Prostate gland (tissue), 2 donors: ENCODE results near the gene FBN3. TPM values are rescaled to one million over a fixed set of nuclear protein-coding genes. Genes with fewer than 3 reads are reported as not detected.

Experiments used
- DNase-seq: peaks from one replicate; pipeline ENCODE4 v3.0.0-alpha.2; 2019; ENCODE audit warnings: low spot score
- H3K27ac ChIP-seq, 2 donors: fragments of 200-600 bp; sonication (generic); 2 replicates each; pipeline ENCODE4 v1.5.1; 2017 to 2019
- H3K27me3 ChIP-seq: fragments of 200-600 bp; sonication (generic); replicated peaks from 2 replicates; pipeline ENCODE4 v1.5.1; 2019; ENCODE audit not compliant: insufficient read depth
- H3K36me3 ChIP-seq, 2 donors: fragments of 200-600 bp; sonication (generic); 1 replicate in 1 of 2; 2 replicates in 1 of 2; pipeline versions ENCODE4 v1.5.1 to v1.8.1; 2017 to 2019
- H3K4me1 ChIP-seq: fragments of 200-600 bp; sonication (generic); replicated peaks from 2 replicates; pipeline ENCODE4 v1.5.1; 2019
- H3K4me3 ChIP-seq, 2 donors: fragments of 200-600 bp; sonication (generic); 2 replicates each; pipeline ENCODE4 v1.5.1; 2017 to 2019
- H3K9me3 ChIP-seq: fragments of 200-600 bp; sonication (generic); 2 replicates; pipeline ENCODE4 v1.5.1; 2017
- CTCF ChIP-seq, 4 experiments: fragments of 200-600 bp in 2 of 4; fragments of 450-650 bp in 2 of 4; sonication (generic) in 2 of 4; IDR thresholded peaks; 1 replicate in 3 of 4; 2 replicates in 1 of 4; pipeline ENCODE4 v1.5.1; 2016 to 2019; ENCODE audit warnings: antibody characterized with exemption in 4 of 4, mild to moderate bottlenecking in 2 of 4, moderate library complexity in 2 of 4
- POLR2A ChIP-seq: fragments of 450-650 bp; IDR thresholded peaks from one replicate; pipeline ENCODE4 v1.6.1; 2016; ENCODE audit warnings: antibody characterized with exemption, mild to moderate bottlenecking
- POLR2AphosphoS5 ChIP-seq: sonication (generic); formaldehyde crosslinking; IDR thresholded peaks from one replicate; pipeline ENCODE4 v1.6.1; 2017; ENCODE audit warnings: antibody characterized with exemption
- WGBS: methylation state at CpG from one replicate; pipeline ENCODE4 v1.1.5; 2018; 5-methylcytosine and 5-hydroxymethylcytosine counted together
- intact Hi-C: fragments of 100-400 bp; cut with DNase I; formaldehyde crosslinking; loops from one replicate; pipeline ENCODE4 v1.14.2; 2022
- total RNA-seq, 2 donors: library from RNA; depleted of rRNA; stranded (reverse); fragments of >200 nt; gene quantifications; one replicate each; pipeline ENCODE4 v1.1.0, GENCODE V29; 2016

The FBN3 gene
- total RNA-seq, 2 donors from 2014 or later = 3.1 to 5.2 TPM

- no peaks in the 10 kb centered on the region for H3K4me1 ChIP-seq
- H3K9me3 ChIP-seq = no peaks in the 10 kb centered on the region
- H3K4me3 ChIP-seq = no peak overlapping the region
- no peak for DNase-seq
- no peaks in the 10 kb centered on the region for H3K27me3 ChIP-seq
- intact Hi-C loops = no loop called here
- 97% methylated on average over 17 of the region's 17 CpGs for WGBS
- no peaks in the 10 kb centered on the region for H3K36me3 ChIP-seq
- no peak overlapping the region for H3K27ac ChIP-seq
- TF ChIP-seq POLR2A (no peak), POLR2AphosphoS5 (no peak), CTCF (IDR thresholded peaks at IDR 0.05) (no peak)
These were observed 11.2 kb downstream of the FBN3 start for GRCh38 chr19:8138201-8138600.

- 96% methylated on average over 1 of the region's 1 CpG for WGBS
- H3K36me3 ChIP-seq = no peaks in the 10 kb centered on the region
- intact Hi-C loops = no loop called here
- TF ChIP-seq CTCF (IDR thresholded peaks at IDR 0.05) (no peak), POLR2AphosphoS5 (no peak), POLR2A (no peak)
- DNase-seq = no peak
- H3K27me3 ChIP-seq = no peaks in the 10 kb centered on the region
- no peaks in the 10 kb centered on the region for H3K9me3 ChIP-seq
- H3K4me1 ChIP-seq = no peaks in the 10 kb centered on the region
- no peak overlapping the region for H3K4me3 ChIP-seq
- H3K27ac ChIP-seq = no peak overlapping the region
These were observed 12.0 kb downstream of the FBN3 start for GRCh38 chr19:8137425-8137824.

- 88% methylated on average over 28 of the region's 32 CpGs for WGBS
- intact Hi-C loops = no loop called here
- TF ChIP-seq CTCF (IDR thresholded peaks at IDR 0.05) (no peak), POLR2AphosphoS5 (no peak), POLR2A (no peak)
These were observed 13.3 kb downstream of the FBN3 start for GRCh38 chr19:8135946-8136618.

GRCh38 chr19:8132858-8133458, 16.4 kb downstream of the FBN3 start:
- no peaks in the 10 kb centered on the region for H3K9me3 ChIP-seq
- no peak for DNase-seq
- intact Hi-C loops = no loop called here
- no peaks in the 10 kb centered on the region for H3K4me1 ChIP-seq
- no peaks in the 10 kb centered on the region for H3K36me3 ChIP-seq
- WGBS = 79% methylated on average over 20 of the region's 20 CpGs
- no peaks in the 10 kb centered on the region for H3K27me3 ChIP-seq
- H3K27ac ChIP-seq = no peak overlapping the region
- TF ChIP-seq POLR2AphosphoS5 = no peak
- TF ChIP-seq CTCF (IDR thresholded peaks at IDR 0.05) = no peak
- no peak for TF ChIP-seq POLR2A
- no peak overlapping the region for H3K4me3 ChIP-seq

More at GRCh38 chr19:8135946-8136618, 13.3 kb downstream of the FBN3 start:
- Histone ChIP-seq H3K27me3 (no peaks in the 10 kb centered on the region), H3K4me3 (no peak overlapping the region), H3K27ac (no peak overlapping the region), H3K4me1 (no peaks in the 10 kb centered on the region), H3K9me3 (no peaks in the 10 kb centered on the region), H3K36me3 (no peaks in the 10 kb centered on the region)
- no peak for DNase-seq

- Histone ChIP-seq H3K4me1 (no peaks in the 10 kb centered on the region), H3K9me3 (no peaks in the 10 kb centered on the region), H3K36me3 (no peaks in the 10 kb centered on the region), H3K27ac (no peak overlapping the region), H3K27me3 (no peaks in the 10 kb centered on the region), H3K4me3 (no peak overlapping the region)
- DNase-seq = no peak
- WGBS = 77% methylated on average over 26 of the region's 26 CpGs
- intact Hi-C loops = no loop called here
- TF ChIP-seq CTCF (IDR thresholded peaks at IDR 0.05) (no peak), POLR2AphosphoS5 (no peak), POLR2A (no peak)
These were observed 17.9 kb downstream of the FBN3 start for GRCh38 chr19:8131517-8131916.
